Measurements from ENCODE around the gene TM9SF2.

TM9SF2 gene

DNA sequence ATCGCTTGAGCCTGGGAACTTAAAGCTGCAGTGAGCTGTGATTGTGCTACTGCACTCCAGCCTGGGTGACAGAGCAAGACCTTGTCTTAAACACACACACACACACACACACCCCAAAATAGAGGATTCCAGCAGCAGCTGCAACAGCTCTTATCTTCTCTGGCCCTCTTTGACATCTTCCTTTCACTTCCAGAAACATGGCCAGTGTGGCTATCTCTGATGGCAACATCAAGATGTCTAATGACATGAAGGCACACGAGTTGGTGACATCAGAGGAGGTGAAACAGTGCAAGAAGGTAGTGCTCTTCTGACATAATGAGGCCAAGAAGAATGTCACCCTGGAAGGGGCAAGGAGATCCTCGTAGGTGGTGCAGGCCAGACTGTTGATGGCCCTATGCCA, 81.2 kb downstream of the TM9SF2 start:
- DNase-seq (ENCODE audit: low spot score) = no peak

DNA sequence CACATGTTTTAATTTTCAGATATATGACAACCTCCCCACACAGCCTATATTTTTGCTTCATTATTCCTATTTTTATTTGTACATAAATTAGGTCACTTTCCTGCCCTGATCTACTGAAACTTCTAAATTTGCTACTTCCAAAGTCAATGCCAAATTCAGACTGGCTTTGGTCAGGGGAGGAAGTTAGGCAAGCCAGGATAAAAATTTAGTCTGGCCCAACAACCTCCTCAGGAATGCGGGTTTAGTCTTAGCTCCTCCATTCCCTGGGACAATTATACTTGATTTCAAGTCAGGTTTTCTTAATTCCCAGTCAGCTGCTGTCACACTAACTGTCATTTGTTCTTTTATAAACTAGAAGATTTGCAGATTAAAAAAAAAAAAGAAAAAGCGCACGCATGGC, 84.3 kb downstream of the TM9SF2 start:
- no peak for DNase-seq (ENCODE audit: low spot score)

DNA sequence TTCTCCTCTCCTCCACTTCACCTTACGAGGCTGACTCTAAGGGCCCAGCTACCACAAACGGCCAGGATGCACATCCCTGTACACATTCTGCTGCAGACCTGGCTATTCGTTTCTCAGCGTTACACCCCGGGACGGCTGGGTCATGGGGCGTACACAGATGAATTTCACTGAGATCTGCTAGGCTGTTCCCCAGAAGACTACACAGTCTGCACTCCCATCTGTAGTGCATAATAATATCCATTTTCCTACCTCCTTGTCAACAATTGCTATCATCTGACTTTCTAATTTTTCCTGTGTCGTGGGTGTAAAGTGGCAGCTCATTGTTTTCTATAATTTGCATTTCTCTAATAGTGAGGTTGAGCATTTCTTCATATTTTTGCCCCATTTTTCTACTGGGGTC, 85.7 kb downstream of the TM9SF2 start:
- DNase-seq (ENCODE audit: low spot score) = no peak

DNA sequence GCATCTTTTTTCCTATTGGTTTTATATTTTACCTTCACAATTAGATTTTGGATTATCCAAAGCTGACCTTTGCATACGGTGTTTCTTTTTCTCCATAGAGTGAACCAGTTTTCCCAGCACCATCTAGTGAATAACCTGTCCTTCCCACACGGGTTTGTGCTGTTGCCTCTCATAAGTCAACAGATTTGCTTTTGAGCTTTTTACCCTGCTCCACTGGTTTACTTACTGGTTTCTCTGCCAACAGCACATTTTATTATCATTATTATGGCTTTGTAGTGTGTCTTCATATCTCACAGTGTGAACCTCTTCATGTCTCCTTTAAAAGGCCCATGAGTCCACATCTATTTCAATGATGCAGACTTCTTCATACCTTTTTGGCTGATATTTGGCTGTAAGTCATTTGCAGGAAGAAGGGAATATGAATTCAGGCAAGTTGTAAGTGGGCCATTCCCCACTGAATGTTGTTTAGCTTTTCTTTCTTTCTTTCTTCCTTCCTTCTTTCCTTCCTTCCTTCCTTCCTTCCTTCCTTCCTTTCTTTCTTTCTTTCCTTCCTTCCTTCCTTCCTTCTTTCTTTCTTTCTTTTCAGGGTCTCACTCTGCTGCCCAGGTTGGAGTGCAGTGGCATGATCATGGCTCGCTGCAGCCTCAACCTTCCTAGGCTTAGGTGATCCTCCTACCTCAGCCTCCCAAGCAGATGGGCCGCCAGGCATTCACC, 86.8 kb downstream of the TM9SF2 start:
- no peak for DNase-seq (ENCODE audit: low spot score)

DNA sequence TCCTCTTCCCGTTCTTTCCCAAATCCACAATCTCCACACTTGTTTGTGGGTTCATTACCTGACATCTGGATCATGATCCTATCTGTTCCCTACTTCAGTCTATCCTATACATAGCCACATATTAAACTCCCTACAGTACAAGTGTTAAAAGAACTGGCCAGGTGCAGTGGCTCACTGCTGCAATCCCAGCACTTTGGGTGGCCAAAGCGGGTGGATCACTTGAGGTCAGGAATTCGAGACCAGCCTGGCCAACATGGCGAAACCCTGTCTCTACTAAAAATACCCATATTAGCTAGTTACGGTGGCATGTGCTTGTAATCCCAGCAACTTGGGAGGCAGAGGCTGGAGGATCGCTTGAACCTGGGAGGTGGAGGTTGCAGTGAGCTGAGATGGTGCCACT, 88.3 kb downstream of the TM9SF2 start:
- DNase-seq (ENCODE audit: low spot score) = no peak

DNA sequence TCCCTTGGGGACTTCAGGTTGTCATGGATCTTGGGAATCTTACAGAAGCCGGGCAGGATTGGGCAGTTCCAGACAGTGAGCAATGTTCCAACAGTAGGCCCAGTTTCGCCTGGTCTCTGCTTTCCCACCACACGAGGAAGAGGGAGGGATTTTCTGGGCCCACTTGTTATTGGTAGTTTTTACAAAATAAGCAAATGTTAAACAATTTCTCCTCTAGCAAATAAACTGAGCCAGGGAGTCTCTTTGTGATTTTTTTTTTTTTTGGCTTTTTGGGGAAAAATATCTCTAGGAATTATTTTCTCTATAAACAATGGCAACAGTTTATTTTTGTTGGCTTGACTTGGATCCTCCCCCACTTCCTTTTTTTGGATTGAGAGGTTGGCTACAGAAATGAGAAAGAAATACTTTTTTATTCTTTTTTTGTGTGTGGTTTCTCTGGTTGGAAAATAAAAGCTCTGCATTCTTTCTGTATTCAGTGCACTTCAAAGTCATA, 89.3 kb downstream of the TM9SF2 start:
- DNase-seq (ENCODE audit: low spot score) = no peak

DNA sequence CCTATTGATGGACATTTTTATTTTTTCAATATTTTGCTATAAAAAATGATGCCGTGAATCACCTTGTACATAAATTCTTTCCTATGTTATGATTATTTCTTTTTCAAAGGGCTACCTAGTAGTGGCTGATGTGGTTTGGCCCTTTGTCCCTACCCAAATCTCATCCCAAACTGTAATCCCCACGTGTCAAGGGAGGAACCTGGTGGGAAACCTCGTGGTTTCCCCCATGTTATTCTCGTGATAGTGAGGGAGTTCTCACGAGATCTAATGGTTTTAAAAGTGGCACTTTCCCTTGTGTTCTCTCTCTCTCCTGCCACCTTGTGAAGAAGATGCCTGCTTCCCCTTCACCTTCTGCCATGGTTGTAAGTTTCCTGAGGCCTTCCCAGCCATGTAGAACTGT, 94.9 kb downstream of the TM9SF2 start:
- DNase-seq (ENCODE audit: low spot score) = no peak

DNA sequence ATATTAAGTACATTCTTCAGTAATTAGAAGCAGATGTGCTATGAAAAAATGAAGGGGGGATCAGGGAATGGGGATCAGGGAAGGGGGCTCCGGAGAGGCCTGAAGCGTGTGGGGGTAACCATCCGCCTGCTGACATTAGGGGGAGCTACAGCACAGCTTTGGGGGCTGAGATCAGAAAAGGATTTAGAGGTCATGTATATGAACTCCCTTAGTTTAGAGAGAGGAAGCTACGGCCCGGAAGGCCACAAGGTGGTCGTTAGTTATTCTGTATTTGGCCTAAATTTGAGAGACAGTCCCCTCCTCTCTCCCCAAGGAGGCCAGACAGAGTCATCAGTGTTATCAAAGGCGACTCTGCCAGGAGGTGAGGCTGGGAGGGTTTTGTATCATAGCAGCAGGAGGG, 99.0 kb downstream of the TM9SF2 start:
- no peak for DNase-seq (ENCODE audit: low spot score)

DNA sequence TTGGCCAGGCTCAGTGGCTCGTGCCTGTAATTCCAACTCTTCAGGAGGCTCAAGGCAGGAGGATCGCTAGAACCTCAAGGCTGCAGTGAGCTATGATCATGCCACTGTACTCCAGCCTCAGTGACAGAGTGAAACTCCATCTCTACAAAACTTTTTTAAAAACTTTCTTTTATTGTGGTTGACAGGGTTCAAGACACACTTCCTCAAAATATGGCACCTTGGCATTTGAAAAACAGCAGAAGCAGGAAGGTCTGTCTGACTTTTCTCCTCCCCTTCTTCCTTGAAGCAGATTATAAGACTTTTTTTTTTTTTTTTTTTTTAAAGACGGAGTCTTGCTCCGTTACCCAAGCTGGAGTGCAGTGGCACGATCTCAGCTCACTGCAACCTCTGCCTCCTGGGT, 100.3 kb downstream of the TM9SF2 start:
- DNase-seq (ENCODE audit: low spot score) = no peak

DNA sequence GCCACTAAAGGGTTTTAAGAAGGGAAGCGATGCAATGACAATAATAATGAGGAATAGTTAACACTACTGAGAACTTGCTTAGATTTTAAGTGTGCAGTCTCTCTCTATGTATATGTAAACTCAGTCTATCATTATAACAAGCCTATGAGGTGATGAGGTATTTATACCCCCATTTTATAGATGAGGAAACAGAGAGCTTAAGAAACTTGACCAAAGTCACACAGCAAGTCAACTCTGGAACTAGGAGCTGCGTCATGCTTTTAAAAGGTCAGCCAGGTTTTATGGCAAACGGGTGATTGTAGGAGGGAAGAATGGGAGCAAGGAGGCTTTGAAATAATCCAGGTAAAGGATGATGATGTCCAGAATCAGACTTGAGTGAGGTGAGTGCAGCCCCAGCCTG, 103.4 kb downstream of the TM9SF2 start:
- no peak for DNase-seq (ENCODE audit: low spot score)

DNA sequence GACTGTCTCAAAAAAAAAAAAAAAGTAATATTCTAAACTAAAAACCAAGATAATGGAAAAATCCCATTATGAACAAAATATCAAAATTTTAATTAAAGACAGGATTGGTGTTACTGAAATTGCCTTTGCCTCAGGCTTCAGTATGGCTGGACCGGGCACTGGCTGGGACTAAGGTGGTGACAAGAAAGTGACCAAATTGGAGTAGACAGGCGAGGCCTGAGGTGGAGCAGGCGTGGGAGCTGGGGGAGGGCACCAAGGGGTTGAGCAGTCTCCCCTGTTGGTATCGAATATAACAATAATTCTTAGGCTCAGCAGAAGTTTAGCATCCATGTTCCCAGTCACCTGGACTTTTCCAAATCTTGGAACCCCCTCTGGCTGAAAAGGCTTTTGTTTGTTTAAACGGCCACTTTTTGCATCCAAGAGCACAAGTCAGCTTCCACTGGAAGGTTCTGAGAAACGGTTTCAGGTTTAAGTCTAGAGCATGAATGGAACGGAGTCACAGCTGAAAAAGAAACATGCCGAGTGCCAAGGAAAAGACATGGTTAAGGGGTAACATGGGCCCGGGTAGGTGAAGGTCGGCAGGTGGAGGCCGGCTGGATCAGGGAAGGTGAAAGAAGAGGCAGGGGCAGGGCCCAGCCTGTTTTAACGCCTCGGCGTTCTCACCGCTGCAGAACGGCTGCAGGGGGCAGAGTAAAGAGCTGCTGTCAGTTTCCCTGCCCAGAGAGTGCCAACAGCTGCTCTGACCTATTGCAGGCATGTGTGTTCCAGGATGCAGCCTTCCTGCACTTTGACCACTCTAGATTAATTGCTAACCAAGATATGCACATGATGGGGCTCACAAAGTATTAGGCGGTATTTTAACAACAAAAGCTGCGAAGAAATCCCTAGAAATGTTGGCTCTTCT, 104.4 kb downstream of the TM9SF2 start:
- DNase-seq (ENCODE audit: low spot score) = peak; percentile 43

DNA sequence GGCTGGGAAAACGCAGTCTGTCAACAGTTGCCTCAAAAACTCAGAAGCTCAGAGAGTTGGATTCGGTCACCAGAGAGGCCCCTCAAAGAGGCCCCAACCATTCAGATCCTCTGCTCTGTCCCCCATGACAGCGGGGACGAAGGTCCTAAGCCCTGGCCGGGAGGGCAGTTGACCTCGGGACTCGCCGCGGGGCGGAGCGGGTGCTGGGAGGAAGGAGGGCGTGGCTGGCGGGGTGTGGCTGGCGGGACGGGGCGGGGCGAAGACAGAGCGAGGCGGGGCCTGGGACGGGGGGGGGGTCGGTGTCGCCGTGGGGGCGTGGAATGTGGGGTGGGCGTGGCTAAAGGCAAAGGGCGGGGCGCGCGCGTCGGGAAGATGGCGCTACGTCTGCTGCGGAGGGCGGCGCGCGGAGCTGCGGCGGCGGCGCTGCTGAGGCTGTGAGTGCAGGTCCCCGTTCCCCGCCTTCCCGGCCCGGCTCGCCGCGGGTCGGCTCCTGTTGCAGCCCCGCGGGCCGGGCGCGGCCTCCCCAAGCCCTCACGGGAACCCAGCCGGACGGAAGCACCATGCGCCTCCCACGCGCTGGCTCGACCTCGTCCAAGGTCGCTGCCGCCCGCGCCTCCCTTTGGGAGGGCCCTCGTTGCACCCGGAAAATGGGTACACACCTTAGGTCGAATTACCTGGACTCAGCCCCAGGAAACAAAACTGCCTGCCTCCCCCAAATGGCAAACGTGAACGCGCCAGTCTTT, 105.2 kb downstream of the TM9SF2 start, which contains the start of gene CLYBL:
CLYBL (plus strand) TSS at position 367 of the 743 bp plus-strand sequence.
- DNase-seq (ENCODE audit: low spot score) = peak; percentile 58

DNA sequence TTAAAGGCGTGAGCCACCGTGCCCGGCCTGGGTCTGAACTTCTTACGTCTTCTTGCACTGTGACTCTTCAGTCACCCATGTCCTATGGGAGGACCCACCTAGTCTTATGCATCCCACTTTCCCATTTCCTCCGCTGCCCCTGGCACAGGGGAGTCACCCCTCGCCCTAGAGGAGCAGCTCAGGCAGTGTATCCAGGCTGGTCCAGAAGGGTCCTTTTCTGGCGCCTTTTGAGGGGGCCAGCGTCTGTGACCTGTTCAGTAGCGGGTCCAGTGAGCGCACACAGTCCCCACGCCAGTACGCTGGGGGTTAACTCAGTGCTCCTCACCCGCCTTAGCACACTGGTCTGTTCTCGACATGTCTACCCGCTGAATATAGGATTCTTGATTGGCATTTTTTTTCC, 107.1 kb downstream of the TM9SF2 start:
- DNase-seq (ENCODE audit: low spot score) = no peak

DNA sequence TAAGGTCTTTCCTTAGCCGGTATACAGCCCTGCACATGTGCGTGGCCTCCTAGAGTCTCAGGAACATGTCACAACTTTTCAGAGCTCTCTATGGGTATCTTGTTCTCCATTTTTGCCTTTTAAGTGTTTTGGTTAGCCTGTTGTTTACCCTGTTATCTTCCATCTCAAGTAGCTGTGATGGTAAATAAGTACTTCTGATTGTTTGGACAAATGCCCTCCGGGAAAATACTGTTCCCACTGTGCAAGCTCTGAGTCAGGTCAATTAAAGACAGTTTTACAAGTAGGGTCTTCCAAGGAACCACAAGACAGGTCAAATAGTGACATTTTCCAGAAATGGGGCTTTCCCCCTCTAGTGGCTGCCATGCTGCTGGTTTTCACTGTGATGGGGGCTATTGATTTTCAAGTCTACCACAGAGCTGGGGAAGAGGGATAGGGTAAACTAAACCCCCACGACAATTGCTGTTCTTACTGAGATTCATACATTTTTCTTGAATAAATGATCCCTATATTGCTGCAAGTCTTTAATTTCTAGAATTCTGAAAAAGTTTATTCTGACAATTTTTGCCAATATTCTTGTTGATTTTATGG, 109.5 kb downstream of the TM9SF2 start:
- DNase-seq (ENCODE audit: low spot score) = no peak

All from HuH-7.5 (cell line).